GM15510 (cell line): Measurements from ENCODE around the gene CAMK2B.

Source experiments
- POLR2A ChIP-seq: IDR thresholded peaks from 3 replicates; pipeline ENCODE4 v1.6.1; 2011; ENCODE audit warnings: borderline replicate concordance; ENCODE audit not compliant: insufficient read length; ENCODE audit errors: extremely low read depth

Gene CAMK2B

DNA sequence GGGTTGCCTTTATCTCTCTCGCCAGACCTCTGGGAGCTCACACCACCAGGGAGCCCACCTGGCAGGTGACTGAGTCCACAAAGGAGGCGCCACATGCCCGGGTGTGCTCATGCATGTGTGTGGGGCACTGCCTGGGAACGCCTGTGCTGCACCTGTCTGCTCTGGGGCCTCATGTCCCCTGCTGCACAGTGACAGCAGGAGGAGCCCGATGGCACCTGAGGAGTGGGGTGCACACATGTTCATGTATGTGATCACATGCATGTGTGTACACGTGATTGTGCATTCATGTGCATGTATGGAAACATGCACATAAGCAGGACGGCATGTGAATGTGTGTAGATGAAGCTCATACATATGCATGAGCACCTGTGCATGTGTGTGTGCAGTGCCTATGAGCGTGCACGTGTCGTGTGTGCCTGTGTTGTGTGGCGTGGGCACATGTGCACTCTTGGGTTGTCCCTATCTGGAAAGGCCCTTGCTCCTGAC, 102.6 kb downstream of the CAMK2B start:
- no peak for TF ChIP-seq POLR2A

DNA sequence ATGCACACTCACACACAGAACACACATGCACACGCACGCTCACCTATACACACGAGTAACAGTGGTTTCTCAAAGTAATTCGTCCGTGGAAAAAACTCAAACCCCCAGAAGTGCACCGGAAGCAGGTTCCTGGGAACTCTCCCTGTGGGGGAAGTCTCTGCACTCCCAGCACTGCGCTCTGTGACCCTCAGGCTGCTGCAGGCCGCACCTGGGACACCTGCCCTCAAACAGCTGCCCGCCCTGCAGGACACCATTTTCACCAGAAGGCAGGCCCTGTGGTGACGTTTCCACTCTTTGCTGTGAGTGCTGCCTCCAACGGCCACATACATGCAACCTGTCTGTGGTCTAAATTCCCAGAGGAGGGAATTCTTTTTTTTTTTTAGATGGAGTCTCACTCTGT, 103.3 kb downstream of the CAMK2B start:
- TF ChIP-seq POLR2A: no peak

DNA sequence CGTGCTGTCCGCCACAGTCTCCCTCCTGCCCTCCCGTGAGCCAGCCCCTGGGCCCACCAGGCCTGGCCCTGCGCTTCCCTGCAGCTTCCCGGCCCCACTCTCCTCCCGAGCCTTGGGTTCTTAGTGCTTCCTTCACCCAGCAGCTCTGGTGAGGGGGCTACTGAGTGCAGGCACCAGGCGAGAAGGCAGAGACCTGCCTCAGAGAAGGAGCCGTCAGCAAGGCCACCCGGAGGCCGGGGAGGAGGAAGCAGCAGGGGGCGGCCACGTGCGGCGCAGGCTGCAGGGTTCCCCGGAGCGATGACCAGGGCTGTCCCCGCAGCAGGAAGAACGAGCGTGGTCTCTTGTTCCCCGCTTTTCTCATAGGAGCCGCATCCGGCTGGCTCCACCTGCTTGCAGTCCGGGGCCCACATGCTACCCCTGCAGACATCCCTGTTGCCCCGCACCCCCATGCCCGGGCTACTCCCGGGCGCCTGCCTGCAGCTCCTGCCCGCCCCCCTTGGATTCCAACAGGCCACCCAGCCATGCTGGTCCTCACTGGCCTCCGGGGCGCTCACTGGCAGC, 104.1 kb downstream of the CAMK2B start:
- TF ChIP-seq POLR2A: no peak

DNA sequence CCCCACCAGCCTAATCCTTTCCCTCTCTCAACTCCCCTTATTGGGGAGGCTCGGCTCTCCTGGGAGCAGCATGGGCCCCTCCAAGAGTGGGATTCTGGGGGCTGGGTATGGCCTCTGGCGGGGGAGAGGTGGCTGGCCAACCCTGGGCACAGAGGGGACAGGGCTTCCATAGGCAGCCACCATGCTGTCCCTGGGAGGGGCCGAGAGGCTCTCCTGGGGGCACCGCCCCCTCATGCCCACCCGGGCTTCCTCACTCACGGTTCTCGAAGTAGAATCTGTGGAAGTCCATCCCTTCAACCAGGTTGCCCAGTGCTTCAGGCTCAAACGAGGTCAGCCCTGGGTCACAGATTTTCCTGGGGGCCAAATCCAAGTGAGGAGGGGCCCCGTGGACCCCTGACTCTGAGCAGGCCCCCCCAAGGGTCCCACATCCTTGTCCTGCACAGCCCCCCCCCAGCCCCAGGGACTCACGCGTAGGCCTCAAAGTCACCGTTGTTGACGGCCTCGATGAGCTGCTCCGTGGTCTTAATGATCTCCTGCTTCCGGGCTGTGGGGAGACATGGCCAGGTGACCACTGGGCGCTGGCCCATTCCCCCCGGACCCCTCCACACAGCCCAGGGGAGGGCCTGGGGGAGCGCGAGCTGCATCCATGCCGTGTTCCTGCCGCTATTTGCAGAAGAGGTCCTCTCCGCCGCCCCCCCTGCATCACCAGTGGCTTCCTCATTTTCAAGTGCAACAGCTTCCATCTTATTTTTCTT, 104.9 kb downstream of the CAMK2B start:
- no peak for TF ChIP-seq POLR2A

DNA sequence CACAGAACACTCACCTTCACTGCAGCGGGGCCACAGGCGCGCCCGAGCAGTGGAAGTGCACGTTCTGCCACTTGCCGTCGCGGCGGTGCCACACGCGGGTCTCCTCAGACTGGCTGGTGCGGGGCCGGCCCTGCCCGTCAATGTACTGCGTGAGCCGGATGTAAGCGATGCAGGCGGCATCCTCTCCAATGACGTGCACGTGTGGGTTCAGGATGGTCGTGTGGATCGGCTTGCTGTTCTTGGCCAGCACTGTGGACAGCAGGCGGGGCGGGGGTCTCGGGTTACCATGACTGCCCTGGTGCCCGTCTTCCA, 105.4 kb downstream of the CAMK2B start:
- no peak for TF ChIP-seq POLR2A

DNA sequence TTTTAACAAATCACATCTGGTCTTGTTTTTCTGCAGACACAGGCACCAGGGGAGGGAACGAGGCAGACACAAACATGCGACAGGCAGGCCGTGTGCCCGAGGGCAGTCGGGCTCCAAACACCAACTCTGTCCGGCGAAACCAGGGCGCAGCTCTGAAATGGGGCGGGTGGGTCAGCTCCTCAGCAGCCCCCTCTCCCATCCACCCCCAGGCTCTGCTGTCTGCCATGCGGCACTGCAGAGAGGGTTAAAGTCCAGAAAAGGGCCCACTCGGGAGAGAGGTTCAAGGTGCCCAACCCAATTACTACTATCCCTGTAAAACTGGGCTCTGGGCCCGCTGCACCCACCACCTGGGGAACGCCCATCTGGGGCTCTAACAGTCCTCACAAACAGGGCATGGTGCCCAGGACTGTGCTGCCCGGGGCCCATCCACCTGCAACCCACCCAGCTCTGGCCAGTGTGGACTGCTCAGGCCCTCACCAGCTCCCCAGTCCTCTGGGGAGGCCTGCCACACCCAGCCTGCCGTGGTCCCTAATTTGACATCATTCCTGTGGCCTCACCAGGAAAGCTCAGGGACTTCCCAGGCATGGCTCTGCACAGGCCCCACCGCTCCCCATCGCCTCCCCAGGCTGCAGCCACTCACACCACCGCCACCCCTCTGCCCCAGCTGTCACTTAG, 105.9 kb downstream of the CAMK2B start:
- TF ChIP-seq POLR2A: no peak

DNA sequence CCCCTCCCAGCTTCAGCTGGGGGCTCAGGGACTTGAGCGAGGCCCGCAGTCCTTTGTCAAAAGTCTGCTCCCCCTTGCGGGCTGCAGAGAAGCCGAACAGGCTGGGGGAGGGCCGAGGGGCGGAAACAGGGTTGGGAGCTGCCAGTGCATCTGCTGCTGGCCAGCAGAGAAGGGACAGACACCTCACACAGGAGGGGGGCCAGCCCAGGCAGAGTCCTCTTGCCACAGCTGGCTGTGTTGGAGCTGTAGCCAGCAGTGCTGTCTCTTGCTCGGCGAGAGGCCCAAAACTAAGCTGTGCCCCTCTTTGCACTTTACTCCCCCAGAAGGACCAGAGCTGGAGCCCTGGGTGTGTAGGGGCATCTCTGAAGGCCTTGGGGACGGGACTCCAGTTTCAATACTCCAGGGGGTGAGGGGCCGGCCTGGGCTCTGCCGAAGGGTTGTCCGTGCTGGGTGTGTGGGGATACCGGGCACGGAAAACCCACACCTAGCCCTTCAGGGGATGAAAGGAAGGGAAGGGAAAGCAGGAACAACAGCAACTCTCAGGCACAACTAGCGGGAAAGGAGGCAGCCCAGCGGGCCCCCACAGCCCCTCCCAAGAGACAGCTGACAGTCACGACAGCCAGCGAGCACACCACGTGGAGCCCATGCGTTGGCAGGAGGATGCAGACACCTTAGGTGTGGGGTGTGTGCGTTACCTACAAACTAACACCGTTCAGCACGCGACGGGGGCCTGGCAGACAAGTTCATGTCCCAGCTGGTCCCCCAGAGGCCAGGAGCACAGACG, 106.8 kb downstream of the CAMK2B start:
- TF ChIP-seq POLR2A: no peak

DNA sequence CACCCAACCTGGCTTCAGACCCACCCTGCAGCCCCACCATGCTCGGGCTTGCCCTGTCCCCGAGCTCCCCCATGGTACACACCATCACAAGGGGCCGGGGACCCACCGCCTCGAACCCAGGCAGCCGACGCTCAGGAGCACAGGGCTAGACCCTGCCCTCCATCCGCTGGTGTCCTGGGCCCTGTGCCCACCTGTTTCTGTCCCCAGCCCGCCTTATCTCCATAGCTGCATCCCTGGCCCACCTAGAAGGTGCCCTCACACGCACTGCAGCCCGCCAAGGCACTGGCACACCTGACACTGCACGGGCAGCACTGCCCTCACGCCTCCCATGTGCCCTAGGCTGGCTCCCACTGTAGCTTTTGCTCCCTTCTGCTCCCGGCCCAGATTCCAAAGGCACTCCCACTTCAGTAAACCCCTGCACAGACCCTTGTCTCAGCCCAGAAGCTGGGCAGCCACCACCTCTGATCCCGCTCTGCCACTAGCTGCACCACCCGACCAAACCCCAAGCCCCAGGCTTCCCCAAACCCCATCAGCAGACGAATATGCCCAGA, 107.5 kb downstream of the CAMK2B start:
- no peak for TF ChIP-seq POLR2A

DNA sequence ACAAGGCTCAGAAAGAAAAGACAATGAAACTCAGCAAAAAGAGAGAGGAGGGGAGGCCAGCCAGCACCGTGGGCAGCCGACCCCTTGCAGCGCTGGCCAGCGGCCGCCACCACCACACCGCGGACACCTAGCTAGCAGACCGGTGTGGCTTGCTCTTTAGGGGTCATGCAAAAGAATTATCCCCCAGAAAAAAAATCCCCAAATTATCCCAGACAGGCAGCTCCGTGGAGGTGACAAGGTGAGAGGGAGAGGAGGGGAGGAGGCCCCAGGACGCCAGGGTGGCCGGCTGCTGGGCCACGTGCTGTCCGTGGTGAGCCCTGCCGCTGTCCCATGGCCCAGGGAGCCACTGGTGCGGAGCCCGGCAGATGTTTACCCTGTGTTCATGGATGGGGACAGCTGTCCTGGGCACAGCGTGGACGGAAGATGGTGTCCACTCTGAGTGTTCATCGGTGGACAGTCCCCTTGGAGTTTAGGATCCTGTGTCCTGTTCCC, 108.1 kb downstream of the CAMK2B start:
- TF ChIP-seq POLR2A: no peak

DNA sequence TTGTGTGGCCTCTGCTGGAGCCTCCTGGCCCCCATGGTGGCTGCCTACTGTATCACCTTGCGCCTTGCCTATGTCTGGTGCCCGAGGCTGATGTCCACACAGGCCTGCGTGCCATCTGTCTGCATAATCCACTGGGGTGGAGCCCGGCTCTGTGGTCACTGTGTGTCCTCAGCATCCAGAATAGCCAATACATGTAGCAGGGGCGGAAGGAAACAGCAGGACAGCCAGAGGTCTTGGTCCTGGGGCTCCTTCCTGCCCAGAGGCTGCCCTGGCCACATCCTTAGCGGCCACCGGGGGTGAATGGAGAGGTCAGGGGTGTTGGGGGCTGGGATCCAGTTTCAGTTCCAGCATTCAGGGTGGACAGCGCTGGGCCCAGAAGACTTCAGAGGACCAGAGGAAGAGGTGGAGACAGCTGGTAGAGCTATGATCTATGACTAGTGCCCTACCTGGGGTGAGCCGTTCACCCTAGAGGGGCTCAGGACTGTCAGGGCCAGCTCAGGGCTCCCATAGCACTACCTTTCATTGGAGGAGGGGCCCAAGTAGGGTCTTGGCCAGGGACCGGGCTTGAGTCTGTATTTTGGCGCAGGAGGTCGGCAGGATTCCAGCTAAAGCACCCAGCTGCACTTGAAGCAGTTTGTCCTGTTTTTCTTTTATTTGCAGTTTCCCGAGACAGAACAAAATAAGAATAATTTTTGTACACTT, 108.7 kb downstream of the CAMK2B start:
- TF ChIP-seq POLR2A: no peak

DNA sequence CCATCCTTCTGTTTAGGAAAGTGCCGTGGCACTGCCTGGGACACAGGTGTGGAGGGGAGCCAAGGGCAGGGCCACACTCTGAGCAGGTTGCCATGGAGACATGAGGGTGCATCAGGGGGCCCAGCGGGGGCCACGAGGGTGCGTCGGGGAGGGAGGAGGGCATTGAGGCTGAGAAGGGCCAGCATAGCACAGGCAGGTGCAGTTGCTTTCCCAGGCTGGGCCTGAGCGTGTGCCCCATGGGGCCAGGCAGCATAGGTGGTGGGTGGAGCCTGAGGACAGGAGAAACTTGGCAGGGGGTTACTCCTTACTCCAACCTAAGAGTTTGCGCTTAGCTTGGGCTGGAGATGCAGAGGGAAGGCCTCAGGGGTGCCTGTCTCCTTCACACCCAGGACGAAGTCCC, 109.4 kb downstream of the CAMK2B start:
- TF ChIP-seq POLR2A: no peak

DNA sequence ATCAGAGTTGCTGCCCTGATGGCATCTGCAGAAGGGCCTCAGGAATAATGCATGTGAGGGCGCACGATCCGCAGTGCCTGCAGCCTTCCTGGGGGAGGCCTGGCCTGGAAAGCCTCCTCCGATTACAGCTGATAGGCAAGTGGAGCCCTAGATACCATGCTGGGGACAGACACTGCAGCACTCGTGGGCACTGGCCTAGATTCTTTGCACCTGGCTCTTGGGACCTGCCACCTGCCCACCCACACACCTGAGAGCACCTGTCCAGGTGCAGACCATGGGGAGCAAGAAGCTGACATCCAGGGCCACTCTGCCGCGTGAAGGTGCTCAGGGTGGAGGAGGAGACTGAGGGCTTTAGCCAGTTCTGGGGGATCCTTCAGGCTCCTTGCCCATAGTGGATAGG, 109.9 kb downstream of the CAMK2B start:
- TF ChIP-seq POLR2A: no peak

DNA sequence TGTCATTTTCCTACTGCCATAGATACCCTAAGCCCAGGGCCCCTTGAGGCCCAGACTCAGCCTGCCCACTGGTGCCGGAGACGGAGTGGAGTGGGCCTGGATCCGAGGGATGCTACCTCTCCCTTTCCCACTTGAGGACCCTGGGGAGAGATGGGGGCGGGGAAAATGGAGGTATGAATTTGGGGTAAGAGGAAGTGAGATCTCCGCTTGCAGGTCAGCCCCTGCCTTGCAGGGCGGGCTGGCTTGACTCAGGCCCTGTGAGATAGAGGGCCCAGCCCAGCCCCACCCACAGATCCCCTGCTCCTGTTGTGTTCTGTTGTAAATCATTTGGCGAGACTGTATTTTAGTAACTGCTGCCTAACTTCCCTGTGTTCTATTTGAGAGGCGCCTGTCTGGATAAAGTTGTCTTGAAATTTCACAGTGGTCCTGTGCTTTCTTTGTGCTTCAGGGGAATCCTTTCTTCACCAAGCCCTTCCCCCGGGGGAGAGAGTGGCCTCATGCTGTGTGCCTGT, 111.5 kb downstream of the CAMK2B start:
- no peak for TF ChIP-seq POLR2A

DNA sequence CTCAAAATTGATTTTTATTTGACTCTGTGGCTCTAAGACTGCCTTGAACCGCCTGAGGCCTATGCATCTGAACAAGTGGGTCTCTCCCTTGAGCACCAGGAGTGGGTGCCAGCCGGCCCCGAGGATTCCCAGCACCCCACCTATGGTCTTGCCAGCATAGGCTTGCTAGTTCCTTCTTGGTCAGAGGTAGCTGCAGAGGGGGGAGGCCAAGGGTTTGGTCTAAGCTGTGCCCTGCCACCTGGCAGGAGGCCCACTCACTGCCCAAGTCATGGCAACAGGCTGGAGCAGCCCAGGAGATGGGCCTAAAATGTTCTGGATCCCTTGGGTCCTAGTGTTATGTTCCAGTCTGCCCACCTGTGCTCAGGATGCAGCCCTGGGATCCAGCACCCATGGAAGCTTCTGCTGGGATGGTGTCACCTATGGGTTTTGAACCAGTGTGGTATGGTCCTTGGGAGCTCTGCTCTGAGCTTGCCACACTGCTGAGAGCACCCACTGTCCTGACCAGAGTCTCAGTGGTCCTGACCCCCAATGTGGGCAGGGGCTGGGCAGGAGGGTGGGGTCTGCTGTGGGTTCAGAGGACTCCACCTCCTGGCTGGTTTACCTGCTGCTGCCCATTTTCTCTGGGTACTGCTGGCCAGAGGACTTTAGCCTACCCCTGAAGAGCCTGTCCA, 112.1 kb downstream of the CAMK2B start:
- no peak for TF ChIP-seq POLR2A

DNA sequence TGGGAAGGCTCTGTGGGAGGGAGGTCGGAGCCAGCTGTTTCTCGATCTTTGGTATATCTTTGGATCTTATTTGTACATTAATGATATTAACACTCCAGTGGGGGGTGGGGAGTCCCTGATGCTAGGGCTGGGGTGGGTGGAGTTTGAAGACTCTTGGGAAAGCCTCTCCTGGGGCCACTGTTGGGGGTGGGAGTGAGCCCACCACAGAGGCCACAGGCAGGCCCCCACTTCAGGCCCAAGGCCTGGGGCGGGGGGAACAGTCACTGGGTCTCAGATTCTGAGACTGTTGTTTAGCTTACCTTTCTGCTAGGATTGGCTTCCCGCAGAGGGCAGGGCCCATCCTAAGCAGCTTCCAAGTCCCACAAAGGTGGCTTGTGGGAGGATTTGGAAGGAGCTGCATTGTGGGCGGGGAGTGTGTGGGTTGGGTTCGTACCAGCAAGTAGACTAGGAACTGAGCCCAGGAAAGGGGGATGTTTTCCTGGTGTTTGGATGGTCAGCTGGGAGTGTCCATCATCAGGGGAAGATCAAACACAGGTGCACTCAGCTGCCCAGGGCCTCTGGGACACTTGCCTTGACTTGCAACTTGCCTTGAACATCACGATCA, 112.7 kb downstream of the CAMK2B start:
- no peak for TF ChIP-seq POLR2A
